PC-9 (cell line): ENCODE measurements around the gene PXDN. TPM values are rescaled to one million over a fixed set of nuclear protein-coding genes. Genes with fewer than 3 reads are reported as not detected.
"Not testable (repeated sequence)": the region's sequence is repeated elsewhere in the genome, so short reads cannot be mapped to it uniquely, and the experiment has no call there.

ENCODE experiments used
- BruUV-seq: library from RNA; stranded (reverse); fragments of 400-500 nt; replicated peaks from 2 replicates; lab custom pipeline; 2021; lab: Mats Ljungman, UMichigan
- CTCF ChIA-PET: fragments of 300-600 bp; sonication (Branson Sonifier 250); formaldehyde crosslinking; loops from one replicate; lab custom pipeline; 2022; ENCODE audit warnings: antibody characterized with exemption; lab: Charles Lee
- POLR2A ChIA-PET: fragments of 300-600 bp; sonication (Branson Sonifier 250); formaldehyde crosslinking; loops from one replicate; lab custom pipeline; 2022; ENCODE audit warnings: antibody characterized with exemption; ENCODE audit not compliant: unreplicated experiment; lab: Charles Lee
- DNase-seq, 2 experiments: peaks; one replicate each; pipeline versions ENCODE4 v3.0.0 to v3.0.0-alpha.2; 2015 to 2022; ENCODE audit warnings: mixed read lengths in 1 of 2
- H2AFZ ChIP-seq: fragments of 200-600 bp; sonication (generic); 2 replicates; pipeline ENCODE4 v1.8.1; 2017; ENCODE audit warnings: antibody characterized with exemption
- H3F3A ChIP-seq: fragments of 200-600 bp; sonication (generic); 2 replicates; pipeline ENCODE4 v1.8.1; 2017; ENCODE audit warnings: antibody characterized with exemption, mild to moderate bottlenecking, low read depth; ENCODE audit not compliant: insufficient read depth
- H3K27ac ChIP-seq: fragments of 200-600 bp; sonication (generic); 2 replicates; pipeline ENCODE4 v1.6.1; 2016; ENCODE audit warnings: mixed run types
- H3K27me3 ChIP-seq: fragments of 200-600 bp; sonication (generic); 2 replicates; pipeline ENCODE4 v1.6.1; 2016; ENCODE audit warnings: low read depth, mixed run types; ENCODE audit not compliant: insufficient read depth
- H3K36me3 ChIP-seq: fragments of 200-600 bp; sonication (generic); 2 replicates; pipeline ENCODE4 v1.6.1; 2016; ENCODE audit warnings: low read depth, mixed run types
- H3K4me1 ChIP-seq: fragments of 200-600 bp; sonication (generic); replicated peaks from 2 replicates; pipeline ENCODE4 v1.6.1; 2016; ENCODE audit warnings: mixed run types; ENCODE audit not compliant: insufficient read depth
- H3K4me2 ChIP-seq: fragments of 200-600 bp; sonication (generic); 2 replicates; pipeline ENCODE4 v1.6.1; 2017; ENCODE audit warnings: mixed run types
- H3K4me3 ChIP-seq: fragments of 200-600 bp; sonication (generic); 2 replicates; pipeline ENCODE4 v1.6.1; 2016; ENCODE audit warnings: mixed run types
- H3K79me2 ChIP-seq: fragments of 200-600 bp; sonication (generic); 2 replicates; pipeline ENCODE4 v1.6.1; 2017; ENCODE audit warnings: low read depth, mixed run types
- H3K9me2 ChIP-seq: fragments of 200-600 bp; sonication (generic); 2 replicates; pipeline ENCODE4 v1.8.1; 2017; ENCODE audit warnings: mild to moderate bottlenecking; ENCODE audit not compliant: insufficient read depth
- H3K9me3 ChIP-seq: fragments of 200-600 bp; sonication (generic); 2 replicates; pipeline ENCODE4 v1.8.1; 2016; ENCODE audit warnings: low read depth; ENCODE audit not compliant: insufficient read depth
- H4K20me1 ChIP-seq: fragments of 200-600 bp; sonication (generic); 2 replicates; pipeline ENCODE4 v1.8.1; 2017; ENCODE audit not compliant: insufficient read depth
- EZH2 ChIP-seq: fragments of 200-600 bp; sonication (generic); IDR thresholded peaks from 2 replicates; pipeline ENCODE4 v1.8.0; 2017; ENCODE audit warnings: antibody characterized with exemption, low read depth
- intact Hi-C: fragments of 100-400 bp; cut with micrococcal nuclease; formaldehyde crosslinking; loops from one replicate; pipeline ENCODE4 v1.10.0; 2022; ENCODE audit not compliant: unreplicated experiment
- total RNA-seq: library from RNA; stranded (reverse); gene quantifications from 2 replicates; pipeline ENCODE4 v1.2.3, GENCODE V29; 2021
- TF ChIP-seq, protein P1 (sequence below): fragments of 200-600 bp; sonication (generic); conservative IDR thresholded peaks from 2 replicates; pipeline ENCODE4 v1.6.1; 2017; ENCODE audit warnings: mixed run types, antibody characterized with exemption, mild to moderate bottlenecking, moderate library complexity

The PXDN gene
- total RNA-seq, 1 experiment from 2014 or later, result 91.1 TPM

DNA sequence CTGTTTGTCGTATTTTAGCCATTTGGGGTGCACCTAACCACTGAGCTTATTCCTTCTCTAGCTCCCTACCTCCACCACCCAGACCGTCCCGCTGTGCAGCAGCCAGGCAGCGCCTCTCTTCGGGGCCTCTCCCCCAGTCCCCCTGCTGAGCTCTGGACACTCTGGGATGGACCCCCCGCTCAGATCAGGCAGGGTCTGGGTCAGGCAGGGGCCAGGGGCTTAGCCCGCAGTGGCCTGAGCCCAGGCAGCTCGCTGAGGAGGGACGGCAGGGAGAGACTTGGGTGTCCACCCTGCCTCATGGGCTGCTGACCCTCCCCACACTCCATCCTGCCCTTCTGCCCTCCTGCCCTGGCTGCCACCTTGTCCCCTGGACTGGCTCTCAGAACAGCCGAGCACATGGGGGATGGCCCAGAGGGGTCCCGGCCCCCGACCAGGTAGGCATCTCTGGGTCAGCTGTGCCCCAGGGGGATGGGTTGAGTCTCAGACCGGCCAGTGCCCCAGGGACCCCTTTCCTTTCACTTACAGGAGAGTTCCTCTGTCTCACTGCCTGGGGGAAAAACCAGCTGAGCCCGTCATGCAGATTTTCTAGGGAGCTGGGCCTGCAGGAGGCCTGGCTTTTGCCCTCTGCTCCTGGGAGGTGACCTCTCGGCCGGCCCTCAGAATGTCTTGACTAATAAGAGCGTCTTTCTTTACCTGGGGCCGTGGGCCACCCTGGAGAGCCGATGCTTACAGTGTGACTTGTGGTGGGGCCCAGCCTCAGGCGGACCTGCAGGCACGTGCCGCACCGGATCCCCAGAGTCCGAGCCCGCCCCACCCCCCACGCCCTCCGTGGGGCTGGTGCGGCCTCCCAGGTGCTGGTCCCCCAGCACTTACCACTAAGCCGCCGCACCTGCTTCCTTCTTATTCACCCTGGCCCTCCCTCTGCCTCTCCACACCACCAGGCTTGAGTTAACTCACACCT lies 22.8 kb upstream of the PXDN start:
- intact Hi-C loops, result loop anchor here (5.0 kb wide), 3 partner anchors 215 to 1055 kb away; no protein-coding TSS in a partner anchor
- no TSS peak for BruUV-seq
- Histone ChIP-seq H3K9me3 (no peaks in the 10 kb centered on the region), H3F3A (no peaks in the 10 kb centered on the region), H3K4me2 (no peak overlapping the region), H3K36me3 (no peaks in the 10 kb centered on the region), H3K9me2 (no peaks in the 10 kb centered on the region), H3K27ac (no peak overlapping the region), H4K20me1 (no peaks in the 10 kb centered on the region), H2AFZ (no peak overlapping the region), H3K27me3 (peaks cover 26% of the 10 kb centered on the region), H3K79me2 (no peaks in the 10 kb centered on the region), H3K4me3 (no peak overlapping the region), H3K4me1 (no peaks in the 10 kb centered on the region)
- TF ChIP-seq, protein P1, sequence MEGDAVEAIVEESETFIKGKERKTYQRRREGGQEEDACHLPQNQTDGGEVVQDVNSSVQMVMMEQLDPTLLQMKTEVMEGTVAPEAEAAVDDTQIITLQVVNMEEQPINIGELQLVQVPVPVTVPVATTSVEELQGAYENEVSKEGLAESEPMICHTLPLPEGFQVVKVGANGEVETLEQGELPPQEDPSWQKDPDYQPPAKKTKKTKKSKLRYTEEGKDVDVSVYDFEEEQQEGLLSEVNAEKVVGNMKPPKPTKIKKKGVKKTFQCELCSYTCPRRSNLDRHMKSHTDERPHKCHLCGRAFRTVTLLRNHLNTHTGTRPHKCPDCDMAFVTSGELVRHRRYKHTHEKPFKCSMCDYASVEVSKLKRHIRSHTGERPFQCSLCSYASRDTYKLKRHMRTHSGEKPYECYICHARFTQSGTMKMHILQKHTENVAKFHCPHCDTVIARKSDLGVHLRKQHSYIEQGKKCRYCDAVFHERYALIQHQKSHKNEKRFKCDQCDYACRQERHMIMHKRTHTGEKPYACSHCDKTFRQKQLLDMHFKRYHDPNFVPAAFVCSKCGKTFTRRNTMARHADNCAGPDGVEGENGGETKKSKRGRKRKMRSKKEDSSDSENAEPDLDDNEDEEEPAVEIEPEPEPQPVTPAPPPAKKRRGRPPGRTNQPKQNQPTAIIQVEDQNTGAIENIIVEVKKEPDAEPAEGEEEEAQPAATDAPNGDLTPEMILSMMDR, result no peak
- TF ChIP-seq EZH2, result no peak
- ChIA-PET POLR2A (no interaction called here), CTCF (interaction anchor here (0.7 kb wide), 1 partner anchor 396 kb away, joined by 3 read pairs; no protein-coding TSS in a partner anchor)
- DNase-seq, result peak in 1 of 2 experiments; percentile 33

DNA sequence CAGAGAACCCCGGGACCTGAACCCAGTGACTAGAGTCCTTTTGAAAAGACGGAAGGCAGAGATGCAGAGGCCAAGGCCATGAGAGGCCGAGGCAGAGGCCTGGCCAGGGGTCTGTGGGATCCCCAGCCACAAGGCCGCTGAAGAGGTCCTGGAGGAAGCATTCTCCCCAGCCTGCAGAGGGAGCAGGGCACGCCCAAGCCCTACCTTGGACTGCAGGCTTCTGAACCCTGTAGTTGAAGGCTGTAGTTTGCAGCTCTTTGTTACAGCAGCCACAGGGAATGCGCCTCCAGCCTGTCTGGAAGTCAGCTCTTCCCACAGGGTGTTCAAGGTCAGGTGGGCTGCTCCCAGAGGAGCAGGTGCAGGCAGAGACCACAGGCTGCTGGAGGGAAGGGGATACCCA lies 22.1 kb upstream of the PXDN start:
- Histone ChIP-seq H3F3A (no peaks in the 10 kb centered on the region), H3K4me1 (no peaks in the 10 kb centered on the region), H4K20me1 (no peaks in the 10 kb centered on the region), H3K27me3 (peaks cover 26% of the 10 kb centered on the region), H3K4me3 (no peak overlapping the region), H3K9me3 (no peaks in the 10 kb centered on the region), H3K9me2 (no peaks in the 10 kb centered on the region), H2AFZ (no peak overlapping the region), H3K4me2 (no peak overlapping the region), H3K79me2 (no peaks in the 10 kb centered on the region), H3K36me3 (no peaks in the 10 kb centered on the region), H3K27ac (no peak overlapping the region)
- POLR2A ChIA-PET, result no interaction called here
- BruUV-seq, result no TSS peak
- peak in 1 of 2 experiments; percentile 29 for DNase-seq
- intact Hi-C loops, result loop anchor here (5.0 kb wide), 3 partner anchors 214 to 1054 kb away; no protein-coding TSS in a partner anchor
- TF ChIP-seq, protein P1, result no peak
- no peak for TF ChIP-seq EZH2
- CTCF ChIA-PET, result interaction anchor here (0.7 kb wide), 1 partner anchor 395 kb away, joined by 3 read pairs; no protein-coding TSS in a partner anchor

DNA sequence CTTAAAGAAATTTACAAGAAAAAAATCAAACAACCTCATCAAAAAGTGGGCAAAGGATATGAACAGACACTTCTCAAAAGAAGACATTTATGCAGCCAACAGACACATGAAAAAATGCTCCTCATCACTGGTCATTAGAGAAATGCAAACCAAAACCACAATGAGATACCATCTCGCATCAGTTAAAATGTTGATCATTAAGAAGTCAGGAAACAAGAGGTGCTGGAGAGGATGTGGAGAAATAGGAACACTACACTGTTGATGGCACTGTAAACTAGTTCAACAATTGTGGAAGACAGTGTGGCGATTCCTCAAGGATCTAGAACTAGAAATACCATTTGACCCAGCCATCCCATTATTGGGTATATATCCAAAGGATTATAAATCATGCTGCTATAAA lies 20.9 kb upstream of the PXDN start:
- POLR2A ChIA-PET, H3K4me3 ChIP-seq, H4K20me1 ChIP-seq, H3K4me1 ChIP-seq, DNase-seq, H3K4me2 ChIP-seq, H3K36me3 ChIP-seq, BruUV-seq, H3F3A ChIP-seq, H3K9me3 ChIP-seq, H3K27ac ChIP-seq, H2AFZ ChIP-seq, CTCF ChIA-PET, H3K79me2 ChIP-seq, H3K9me2 ChIP-seq: not testable (repeated sequence)
- intact Hi-C loops, result loop anchor here (5.0 kb wide), 3 partner anchors 213 to 1053 kb away; no protein-coding TSS in a partner anchor
- peaks cover 33% of the 10 kb centered on the region for H3K27me3 ChIP-seq
